Measurements from ENCODE around the gene PSMB4. TPM values are rescaled to one million over a fixed set of nuclear protein-coding genes. Genes with fewer than 3 reads are reported as not detected.

Gene PSMB4
- total RNA-seq, 1 donor from 2014 or later, result 322 TPM

- Mint-ChIP-seq H3K27me3 (ENCODE audit: unreplicated experiment) (peaks cover 4% of the 10 kb centered on the region), H3K36me3 (ENCODE audit: low read depth, unreplicated experiment) (peaks cover 38% of the 10 kb centered on the region), H3K9me3 (ENCODE audit: unreplicated experiment) (no peaks in the 10 kb centered on the region), H3K4me1 (ENCODE audit: unreplicated experiment) (peaks cover 19% of the 10 kb centered on the region), H3K27ac (ENCODE audit: unreplicated experiment) (peak overlapping the region; percentile 36), H3K4me3 (ENCODE audit: unreplicated experiment) (peak overlapping the region; percentile 27)
- no peak for TF ChIP-seq CTCF (IDR thresholded peaks at IDR 0.05; ENCODE audit: unreplicated experiment)
- no peak for DNase-seq (ENCODE audit: low spot score)
These were observed 2.5 kb downstream of the PSMB4 start for GRCh38 chr1:151401860-151402259.

GRCh38 chr1:151402764-151403163 is 3.4 kb downstream of the PSMB4 start:
- Mint-ChIP-seq H3K27me3 (ENCODE audit: unreplicated experiment) (peaks cover 4% of the 10 kb centered on the region), H3K36me3 (ENCODE audit: low read depth, unreplicated experiment) (peaks cover 45% of the 10 kb centered on the region), H3K27ac (ENCODE audit: unreplicated experiment) (no peak overlapping the region), H3K9me3 (ENCODE audit: unreplicated experiment) (no peaks in the 10 kb centered on the region), H3K4me3 (ENCODE audit: unreplicated experiment) (no peak overlapping the region), H3K4me1 (ENCODE audit: unreplicated experiment) (peaks cover 19% of the 10 kb centered on the region)
- DNase-seq (ENCODE audit: low spot score), result no peak
- TF ChIP-seq CTCF (IDR thresholded peaks at IDR 0.05; ENCODE audit: unreplicated experiment), result no peak

- no peak overlapping the region for H3K4me3 Mint-ChIP-seq (ENCODE audit: unreplicated experiment)
- peaks cover 49% of the 10 kb centered on the region for H3K36me3 Mint-ChIP-seq (ENCODE audit: low read depth, unreplicated experiment)
- H3K27ac Mint-ChIP-seq (ENCODE audit: unreplicated experiment), result no peak overlapping the region
These were observed 4.2 kb downstream of the PSMB4 start for GRCh38 chr1:151403612-151404011.

GRCh38 chr1:151405187-151405951 is 6.0 kb downstream of the PSMB4 start:
- no peak overlapping the region for H3K4me3 Mint-ChIP-seq (ENCODE audit: unreplicated experiment)
- H3K9me3 Mint-ChIP-seq (ENCODE audit: unreplicated experiment), result no peaks in the 10 kb centered on the region
- no peak for DNase-seq (ENCODE audit: low spot score)
- H3K27ac Mint-ChIP-seq (ENCODE audit: unreplicated experiment), result no peak overlapping the region
- H3K36me3 Mint-ChIP-seq (ENCODE audit: low read depth, unreplicated experiment), result peaks cover 61% of the 10 kb centered on the region
- peaks cover 9% of the 10 kb centered on the region for H3K4me1 Mint-ChIP-seq (ENCODE audit: unreplicated experiment)
- TF ChIP-seq CTCF (IDR thresholded peaks at IDR 0.05; ENCODE audit: unreplicated experiment), result no peak
- no peaks in the 10 kb centered on the region for H3K27me3 Mint-ChIP-seq (ENCODE audit: unreplicated experiment)

More at GRCh38 chr1:151403612-151404011, 4.2 kb downstream of the PSMB4 start:
- Mint-ChIP-seq H3K9me3 (ENCODE audit: unreplicated experiment) (no peaks in the 10 kb centered on the region), H3K4me1 (ENCODE audit: unreplicated experiment) (peaks cover 19% of the 10 kb centered on the region), H3K27me3 (ENCODE audit: unreplicated experiment) (peaks cover 4% of the 10 kb centered on the region)
- no peak for TF ChIP-seq CTCF (IDR thresholded peaks at IDR 0.05; ENCODE audit: unreplicated experiment)
- DNase-seq (ENCODE audit: low spot score), result no peak

- Mint-ChIP-seq H3K27me3 (ENCODE audit: unreplicated experiment) (no peaks in the 10 kb centered on the region), H3K4me3 (ENCODE audit: unreplicated experiment) (no peak overlapping the region), H3K9me3 (ENCODE audit: unreplicated experiment) (no peaks in the 10 kb centered on the region), H3K36me3 (ENCODE audit: low read depth, unreplicated experiment) (peaks cover 61% of the 10 kb centered on the region), H3K4me1 (ENCODE audit: unreplicated experiment) (peaks cover 3% of the 10 kb centered on the region), H3K27ac (ENCODE audit: unreplicated experiment) (no peak overlapping the region)
- DNase-seq (ENCODE audit: low spot score), result no peak
- TF ChIP-seq CTCF (IDR thresholded peaks at IDR 0.05; ENCODE audit: unreplicated experiment), result no peak
These were observed 6.8 kb downstream of the PSMB4 start for GRCh38 chr1:151406176-151406575.
